Stimulated activated naive CD4-positive, alpha-beta T cell treated with Interleukin-2 at 50 U/mL for 16 hours (primary cell): ENCODE results near the gene MYO1H.
"Not testable (repeated sequence)": the region's sequence is repeated elsewhere in the genome, so short reads cannot be mapped to it uniquely, and the experiment has no call there.

Experiments used
- DNase-seq: peaks from one replicate; lab custom pipeline; 2025; lab: John Stamatoyannopoulos, UW

Gene MYO1H, protein sequence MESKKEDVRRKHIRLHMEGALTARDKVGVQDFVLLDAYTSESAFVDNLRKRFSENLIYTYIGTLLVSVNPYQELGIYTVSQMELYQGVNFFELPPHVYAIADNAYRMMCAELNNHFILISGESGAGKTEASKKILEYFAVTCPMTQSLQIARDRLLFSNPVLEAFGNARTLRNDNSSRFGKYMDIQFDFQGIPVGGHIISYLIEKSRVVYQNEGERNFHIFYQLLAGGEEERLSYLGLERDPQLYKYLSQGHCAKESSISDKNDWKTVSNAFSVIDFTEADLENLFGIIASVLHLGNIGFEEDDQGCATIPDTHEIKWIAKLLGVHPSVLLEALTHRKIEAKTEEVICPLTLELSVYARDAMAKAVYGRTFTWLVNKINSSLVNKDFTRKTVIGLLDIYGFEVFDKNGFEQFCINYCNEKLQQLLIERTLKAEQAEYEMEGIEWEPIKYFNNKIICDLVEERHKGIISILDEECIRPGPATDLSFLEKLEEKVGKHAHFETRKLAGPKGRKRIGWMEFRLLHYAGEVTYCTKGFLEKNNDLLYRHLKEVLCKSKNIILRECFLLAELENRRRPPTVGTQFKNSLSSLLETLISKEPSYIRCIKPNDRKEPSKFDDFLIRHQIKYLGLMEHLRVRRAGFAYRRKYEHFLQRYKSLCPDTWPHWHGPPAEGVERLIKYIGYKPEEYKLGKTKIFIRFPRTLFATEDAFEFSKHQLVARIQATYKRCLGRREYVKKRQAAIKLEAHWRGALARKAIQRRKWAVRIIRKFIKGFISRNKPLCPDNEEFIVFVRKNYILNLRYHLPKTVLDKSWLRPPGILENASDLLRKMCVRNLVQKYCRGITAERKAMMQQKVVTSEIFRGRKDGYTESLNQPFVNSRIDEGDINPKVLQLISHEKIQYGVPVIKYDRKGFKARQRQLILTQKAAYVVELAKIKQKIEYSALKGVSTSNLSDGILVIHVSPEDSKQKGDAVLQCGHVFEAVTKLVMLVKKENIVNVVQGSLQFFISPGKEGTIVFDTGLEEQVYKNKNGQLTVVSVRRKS

DNA sequence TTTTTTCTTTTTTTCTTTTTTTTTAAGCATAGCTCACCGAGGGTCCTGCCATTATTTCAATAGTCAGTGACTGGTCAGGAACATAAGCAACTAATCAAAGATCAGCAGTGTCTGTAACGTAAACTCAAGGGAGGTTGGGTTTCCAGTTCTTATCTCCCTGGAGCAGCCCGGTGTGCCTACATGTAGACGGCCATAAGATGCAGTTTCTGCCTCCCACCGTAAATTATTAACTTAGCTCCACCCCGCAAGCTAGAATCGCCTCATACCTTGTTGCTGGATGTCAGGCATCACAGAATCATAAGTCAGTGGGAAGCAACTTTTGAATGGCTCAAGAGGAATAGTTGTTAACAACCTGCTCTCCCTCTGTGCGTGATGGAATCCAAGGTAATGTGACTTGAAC is at the start of gene MYO1H:
TSS of gene MYO1H (plus strand) at position 312 of the 400 bp plus-strand sequence. CDS start at position 373, 61 bp downstream.
- no peak for DNase-seq

DNA sequence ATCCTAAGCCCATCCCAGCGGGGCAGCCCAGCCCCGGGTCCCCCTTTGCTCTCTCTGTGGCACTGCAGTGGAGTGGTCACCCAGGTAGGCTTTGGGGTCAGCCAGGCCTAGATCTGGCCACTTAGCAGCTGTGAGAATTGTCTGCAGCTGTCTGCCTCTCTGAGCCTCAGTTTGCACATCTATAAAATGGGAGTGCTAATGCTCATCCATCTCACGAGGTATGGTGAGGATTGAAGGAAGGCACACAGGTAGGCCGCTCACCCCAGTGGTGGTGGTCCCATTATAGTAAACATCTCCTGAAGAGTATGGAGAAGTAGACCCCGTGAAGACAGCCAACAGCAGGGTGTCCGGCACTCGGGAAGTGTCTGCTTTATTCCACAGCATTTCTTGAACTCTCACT is 47.9 kb upstream of the MYO1H start:
- no peak for DNase-seq

DNA sequence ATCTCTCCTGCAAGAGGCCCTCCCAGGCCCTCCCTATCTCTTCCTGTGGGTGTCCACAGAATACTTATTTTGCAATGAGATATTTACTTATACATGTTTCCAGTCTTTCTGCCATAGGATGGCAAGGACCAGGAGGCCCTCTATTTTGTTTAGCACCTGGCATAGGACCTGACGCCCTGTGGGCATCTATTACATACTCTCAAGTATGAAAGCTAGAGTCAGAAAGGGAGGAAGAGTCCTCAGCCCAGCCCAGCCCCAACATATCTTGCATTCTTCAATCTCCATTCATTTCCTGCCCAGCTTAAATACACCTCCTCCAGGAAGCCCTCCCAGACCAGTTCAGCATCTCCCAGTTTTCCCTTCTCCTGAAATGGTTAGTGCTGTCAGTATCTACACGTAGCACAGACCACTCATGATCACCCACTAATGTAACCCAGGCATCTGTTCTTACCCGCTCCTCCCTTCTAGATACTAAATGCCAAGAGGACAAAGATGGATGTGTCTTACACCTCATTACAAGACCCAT is 46.0 kb upstream of the MYO1H start:
- DNase-seq = no peak

DNA sequence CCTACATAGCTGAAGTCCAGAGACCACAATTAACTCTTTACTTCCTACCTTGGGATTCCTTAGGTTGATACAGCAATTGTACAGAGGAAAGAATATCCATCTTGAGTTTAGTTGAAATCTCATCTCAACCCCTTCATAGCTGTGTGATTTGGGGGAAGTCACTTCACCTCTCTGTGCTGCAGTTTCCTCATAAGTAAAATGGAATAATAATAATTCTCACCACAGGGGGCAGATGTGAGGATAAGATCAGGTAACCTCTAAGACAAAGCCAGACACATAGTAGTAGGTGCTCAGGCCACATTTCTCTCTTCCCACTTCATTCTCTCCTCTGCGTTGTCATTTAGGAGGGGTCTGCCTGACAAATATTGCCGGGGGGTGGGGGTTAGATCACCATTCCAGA is 45.3 kb upstream of the MYO1H start:
- no peak for DNase-seq

DNA sequence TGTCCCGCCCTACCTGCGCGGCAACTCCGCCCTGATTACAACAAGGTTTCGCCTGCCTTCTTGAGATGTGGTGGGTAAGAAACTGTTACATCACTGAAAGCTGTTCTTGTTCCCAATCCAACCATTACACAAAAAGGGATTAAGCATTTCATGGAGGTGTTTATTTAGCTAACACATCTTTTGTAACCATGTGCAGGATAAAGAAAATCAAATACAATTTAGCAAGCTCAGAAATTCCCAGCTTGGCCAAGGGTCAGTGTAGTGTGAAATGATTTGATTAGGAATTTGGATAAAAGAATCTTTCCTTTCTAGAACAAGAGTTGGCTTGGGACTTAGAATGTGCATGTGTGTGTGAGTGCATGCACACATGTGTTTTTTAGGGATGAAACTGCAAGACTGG is 44.9 kb upstream of the MYO1H start:
- no peak for DNase-seq

DNA sequence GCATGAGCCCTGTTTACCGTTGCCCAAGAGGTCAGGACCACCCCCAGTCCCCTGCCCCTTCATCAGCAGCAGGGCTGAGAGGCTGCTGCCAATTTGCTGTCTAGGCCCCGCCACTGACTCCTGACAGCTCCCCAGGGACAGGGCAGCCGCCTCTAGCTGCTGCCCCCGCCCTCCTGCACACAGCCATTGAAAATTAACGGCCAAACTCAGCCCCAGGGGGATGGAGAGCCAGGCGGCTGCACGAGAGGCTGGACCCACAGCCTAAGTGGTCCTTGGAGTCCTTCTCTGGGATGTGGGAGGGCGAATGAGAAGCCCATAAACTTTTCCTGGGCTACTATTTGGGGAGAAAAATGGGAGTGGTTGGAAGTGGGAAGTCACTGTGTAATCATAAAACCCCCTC is 43.2 kb upstream of the MYO1H start:
- no peak for DNase-seq

DNA sequence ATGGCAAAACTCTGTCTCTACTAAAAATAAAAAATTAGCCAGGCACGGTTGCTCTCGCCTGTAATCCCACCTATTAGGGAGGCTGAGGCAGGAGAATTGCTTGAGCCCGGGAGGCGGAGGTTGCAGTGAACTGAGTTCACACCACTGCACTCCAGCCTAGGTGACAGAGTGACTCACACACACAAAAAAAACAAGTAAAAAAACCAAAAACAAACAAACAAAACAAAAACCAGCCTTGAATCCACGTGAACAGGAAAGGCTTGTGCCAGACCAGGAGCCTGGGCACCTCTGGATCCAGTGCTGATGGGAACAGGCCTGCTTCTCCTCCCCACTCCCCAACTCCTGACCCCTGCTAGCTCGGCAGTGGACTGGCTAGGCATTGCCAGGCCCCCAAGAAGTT is 42.2 kb upstream of the MYO1H start:
- no peak for DNase-seq

DNA sequence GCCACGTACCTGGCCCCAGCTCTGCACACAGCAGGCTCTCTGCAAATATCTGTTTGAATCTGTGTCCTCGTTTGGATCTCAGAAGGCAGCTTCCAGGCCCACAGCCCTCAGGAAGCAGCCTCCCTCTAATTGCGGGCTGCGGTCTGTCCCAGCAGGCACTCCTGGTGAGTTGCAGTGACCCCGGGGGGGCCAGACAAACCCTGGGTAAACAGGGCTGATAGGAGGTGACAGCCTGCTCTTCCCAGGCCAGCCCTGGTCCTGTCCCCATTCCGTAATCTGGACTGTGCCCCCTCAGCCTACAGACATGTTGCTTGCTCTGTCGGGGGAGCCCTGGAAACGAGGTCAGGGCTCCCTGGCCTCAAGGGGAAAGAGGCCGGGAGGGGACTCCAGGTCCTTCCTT is 40.6 kb upstream of the MYO1H start:
- no peak for DNase-seq

DNA sequence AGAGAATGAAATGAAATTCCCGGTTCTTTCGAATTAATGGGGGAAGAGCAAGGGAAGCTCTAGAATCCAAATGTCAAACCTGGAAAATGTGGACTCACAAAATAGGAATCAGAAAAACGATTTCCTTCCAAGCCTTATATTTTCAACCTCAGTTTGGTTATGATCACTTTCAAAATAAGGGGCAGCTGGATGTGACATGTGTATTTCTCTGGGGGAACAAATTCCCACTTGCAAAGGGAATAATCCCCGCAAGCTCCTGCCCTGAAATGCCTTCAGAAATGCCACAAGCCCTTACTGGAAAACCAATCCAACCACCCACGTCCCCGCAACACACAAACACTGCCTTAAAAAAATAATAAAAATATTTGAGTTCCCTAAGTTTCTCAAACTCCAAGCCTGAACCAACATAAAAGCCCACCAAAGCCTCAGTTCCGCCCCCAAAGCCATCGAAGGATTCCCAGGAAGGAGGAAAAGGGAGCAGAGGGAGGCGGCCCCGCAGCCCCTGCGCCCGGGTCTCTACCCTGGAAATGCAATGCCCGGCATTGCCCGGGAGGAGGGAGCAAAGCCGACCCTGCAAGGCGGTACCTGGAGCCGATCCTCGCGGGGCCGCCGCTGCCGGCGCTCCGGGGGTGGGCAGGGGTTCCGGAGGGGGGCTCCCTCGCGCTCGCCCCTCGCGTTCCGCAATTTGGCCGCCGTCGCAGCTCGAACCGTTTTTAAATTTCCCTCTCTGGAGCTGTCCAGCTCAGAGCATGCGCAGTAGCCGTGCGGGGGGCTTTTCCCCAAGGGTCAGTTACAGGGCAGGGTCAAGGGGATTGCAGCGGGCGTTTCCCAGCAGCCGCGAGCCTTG is 38.9 kb upstream of the MYO1H start, which contains the start of gene FOXN4:
TSS of gene FOXN4 (minus strand) at position 751 of the 847 bp plus-strand sequence. CDS start 963 bp downstream, outside the sequence.
- DNase-seq = no peak

DNA sequence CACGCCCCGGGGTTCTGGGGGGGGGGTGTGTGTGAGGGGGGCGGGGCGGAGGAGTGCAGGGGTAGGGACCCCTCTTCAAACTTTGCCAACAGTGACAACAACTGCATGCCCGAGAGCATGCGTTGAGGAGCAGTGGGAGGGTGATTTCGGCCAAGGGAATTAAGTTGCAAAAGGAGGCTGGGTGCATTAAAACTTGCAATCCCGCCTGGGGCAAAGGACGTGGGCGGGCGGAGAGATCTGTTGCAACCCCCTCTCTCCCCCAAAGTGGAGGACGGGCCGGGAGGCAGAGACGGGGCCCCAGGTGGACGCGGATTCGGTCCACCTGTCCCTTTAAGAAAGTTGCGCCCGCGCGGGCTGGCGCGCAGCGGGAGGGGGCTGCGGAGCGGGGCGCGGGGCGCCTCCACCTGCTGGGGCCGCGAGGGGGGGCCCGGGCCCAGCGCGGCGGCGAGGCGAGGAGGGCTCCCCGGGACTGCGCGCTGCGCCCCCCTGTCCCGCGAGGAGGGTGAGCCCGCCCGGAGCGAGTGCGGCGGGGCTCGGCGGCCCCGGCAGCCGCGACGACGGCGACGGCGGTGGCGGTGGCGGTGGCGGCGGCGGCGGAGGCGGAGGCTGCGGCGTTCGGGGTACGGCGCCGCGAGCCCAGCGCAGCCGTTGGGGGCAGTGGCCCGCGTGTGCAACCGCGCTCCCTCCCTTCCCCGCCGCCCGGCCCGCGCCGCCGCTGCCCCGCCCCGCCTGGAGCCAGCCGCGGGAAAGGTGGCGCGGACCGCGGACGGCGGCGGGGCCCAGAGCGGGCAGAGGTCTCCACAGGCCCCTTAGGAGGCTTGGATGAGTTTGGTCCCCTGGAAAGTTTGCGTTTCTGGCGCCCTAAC is 38.1 kb upstream of the MYO1H start:
- DNase-seq = no peak

DNA sequence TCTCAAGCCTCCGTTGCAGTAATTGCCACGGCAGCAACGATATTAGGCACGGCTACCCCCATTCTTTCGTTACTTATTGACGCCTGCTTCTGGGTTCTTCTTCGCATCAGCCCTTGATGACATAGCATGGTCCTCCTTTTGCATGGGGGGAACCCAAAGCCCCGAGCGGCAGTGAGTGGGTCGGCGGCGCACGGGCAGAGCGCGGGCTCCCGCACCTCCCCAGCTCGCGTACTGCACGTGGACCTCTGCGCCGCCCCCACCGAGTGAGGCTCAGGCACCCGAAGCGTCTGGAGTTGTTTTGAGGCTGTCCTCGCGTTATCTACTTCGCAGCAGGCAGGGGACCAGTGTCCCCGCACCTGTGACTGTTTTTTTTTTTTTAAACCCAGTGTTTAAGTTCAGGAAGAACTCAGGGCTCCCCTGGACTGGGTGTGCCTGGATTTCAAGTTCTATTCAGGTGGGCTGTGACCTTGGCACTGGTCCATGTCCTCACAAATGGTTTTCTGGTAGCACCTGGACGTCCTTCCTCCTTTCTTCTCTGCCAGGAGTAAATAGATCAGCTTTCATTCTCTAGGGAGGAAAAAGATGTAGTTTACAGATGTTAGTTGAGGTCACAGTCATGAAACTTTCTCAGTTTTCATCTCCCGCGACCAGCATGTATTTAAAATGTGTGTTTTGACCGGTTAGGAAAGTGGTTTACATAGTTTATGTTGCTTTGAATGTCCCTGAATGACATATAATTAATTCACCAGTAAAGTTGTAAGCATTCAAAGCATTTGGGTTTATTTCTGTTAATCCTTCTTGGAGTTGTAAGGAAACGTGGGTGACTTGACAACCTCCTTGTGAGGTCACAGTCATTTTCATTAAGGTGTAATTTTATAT is 37.2 kb upstream of the MYO1H start:
- no peak for DNase-seq

DNA sequence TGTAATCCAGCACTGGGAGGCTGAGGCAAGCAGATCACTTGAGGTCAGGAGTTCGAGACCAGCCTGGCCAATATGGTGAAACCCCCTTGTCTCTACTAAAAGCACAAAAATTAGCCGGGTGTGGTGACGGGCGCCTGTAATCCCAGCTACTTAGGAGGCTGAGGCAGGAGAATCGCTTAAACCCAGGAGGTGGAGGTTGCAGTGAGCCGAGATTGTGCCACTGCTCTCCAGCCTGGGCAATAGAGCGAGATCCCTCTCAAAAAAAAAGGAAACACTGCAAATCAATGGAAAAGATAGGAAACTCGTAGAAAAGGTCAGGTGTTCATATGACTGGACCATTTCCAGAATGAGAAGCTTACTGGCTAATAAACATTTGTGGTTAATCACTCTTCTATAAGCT is 26.4 kb upstream of the MYO1H start:
- DNase-seq = not testable (repeated sequence)

DNA sequence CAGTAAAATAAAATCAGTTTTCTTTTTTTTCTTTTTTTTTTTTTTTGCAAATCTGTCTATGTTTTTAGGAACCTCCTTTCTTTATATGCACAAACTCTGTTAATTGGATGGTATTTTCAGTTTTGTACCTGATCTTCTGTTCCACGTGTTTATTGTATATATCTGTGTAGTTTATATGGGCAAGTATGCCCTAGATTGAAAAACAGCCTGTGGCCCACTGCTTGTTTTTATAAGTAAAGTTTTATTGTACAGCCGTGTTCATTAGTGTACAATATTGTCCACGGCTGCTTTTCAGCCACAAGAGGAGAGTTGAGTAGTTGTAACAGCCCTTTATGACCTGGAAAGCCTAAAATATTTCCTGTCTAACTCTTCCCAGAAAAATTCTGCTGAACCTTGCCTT is 18.7 kb upstream of the MYO1H start:
- DNase-seq = no peak

DNA sequence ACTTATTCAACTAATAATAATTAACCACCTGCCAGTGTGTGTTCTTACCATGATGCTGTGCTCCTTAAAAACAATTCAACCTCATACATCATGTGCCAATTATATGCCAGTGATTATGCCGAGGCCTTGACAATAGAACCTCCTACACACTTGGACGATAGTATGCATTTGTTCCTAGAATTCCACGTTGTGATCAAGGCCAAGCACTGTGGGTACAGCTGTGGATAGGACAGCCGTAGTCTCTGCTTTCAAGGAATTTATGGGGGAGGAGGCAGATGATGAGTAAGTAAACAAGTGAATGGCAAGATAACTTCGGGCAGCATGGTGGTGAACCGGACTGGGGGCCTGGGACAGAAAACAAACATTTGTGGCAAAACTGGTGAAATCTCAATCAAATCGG is 18.0 kb upstream of the MYO1H start:
- no peak for DNase-seq

DNA sequence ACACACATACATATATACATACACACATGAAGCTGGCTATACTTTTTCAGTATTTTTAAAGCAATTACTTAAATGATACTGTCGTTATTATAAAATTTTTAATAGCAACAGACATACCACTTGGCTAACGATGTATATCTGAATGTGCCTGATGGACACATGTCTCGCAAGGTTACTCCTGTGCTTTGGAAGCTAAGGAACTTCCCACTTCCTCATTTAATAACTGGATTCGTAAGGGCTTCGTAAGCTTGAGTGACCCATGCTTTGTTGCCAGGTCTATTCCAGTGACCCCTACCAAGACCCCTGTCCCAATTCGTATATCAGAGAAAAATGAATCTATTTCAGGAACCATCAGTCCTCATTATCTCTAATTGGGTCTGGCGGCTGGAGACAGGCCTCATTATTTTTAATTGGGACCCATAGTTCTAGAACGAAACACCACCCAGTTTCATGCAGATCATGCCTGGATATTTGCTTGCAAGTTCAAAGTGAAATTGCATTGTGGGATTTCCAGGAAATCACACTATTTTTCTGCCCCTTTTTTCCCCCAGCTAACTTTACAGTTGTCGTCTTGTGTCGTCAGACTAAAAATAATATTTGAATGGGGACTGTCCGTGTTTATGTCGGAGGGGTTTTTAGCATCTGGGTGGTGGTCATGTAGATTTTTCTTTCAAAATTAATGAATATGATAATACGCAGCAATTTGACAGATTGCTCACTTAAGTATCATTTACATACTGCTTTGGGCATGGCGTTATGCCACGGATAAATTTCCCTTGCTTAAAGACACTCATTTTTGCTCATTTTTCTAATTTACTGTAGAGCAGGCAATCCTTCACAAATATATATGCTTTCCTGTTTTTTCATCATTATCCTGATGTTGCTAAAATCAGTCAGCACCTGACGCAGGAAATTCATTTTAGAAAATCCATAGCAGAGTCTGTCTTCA is 17.1 kb upstream of the MYO1H start:
- no peak for DNase-seq

DNA sequence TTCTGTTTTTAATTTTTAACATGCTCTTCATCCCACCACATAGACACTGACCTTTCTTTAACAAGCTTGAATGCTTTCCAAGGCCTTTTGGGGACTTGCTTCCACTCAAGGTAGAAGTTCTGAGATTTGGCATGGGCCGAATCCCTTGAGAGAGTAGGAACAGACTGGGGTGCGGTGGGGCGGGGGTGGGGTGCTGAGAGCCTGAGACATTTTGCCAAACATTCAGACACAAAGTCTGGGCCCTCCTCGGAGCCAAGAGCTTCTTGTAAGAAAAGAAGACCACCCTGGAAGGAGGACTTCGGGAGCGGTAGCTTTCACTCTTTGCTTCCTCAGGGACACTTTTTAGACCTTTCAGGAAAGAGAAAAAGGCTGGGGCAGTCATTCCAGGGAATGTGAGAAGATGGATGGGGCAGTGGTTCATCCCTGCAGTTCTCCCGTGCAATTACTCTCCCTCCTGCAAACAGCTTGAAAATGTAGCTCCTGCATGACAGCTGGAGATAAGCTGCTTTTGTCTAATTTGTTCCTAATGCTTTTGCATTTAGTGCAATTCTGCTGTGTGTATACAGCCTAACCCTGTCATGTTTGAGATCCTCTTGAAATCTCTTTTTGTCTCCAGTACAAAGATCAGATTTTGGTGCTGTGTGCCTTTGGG is 16.3 kb upstream of the MYO1H start:
- DNase-seq = no peak

DNA sequence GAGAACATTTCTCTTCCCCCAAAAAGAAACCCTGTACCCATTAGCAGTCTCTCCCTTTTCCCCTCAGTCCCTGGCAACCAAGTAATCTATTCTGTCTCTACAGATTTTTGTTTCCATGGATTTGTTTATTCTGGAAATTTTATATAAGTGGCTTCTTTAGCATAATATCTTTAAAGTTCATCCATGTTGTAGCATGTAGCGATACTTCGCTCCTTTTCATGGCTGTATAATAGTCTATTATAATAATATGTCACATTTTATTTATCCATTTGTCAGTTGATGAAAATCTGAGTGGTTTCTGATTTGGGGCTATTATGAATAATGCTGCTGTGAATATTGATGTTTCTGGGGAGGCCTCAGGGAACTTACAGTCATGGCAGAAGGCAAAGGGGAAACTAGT is 12.8 kb upstream of the MYO1H start:
- no peak for DNase-seq

DNA sequence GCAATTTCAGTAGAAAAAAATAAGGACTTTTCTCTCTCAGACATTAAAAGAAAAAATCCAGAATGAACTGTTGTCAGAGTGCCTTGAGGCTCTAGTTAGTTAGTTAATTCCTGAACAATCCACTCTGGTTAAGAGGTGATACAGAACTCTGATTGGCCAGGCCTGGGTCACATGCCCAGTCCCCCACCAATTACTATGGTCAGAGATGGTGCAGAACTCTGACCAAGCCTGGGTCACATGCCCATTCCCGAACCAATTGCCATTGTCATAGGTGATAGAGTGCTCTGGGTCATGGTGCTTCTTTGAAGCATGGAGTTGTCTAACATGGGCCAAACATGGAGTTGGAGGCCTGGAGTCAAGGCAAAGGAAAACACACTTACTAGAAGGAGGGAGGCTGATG is 11.1 kb upstream of the MYO1H start:
- no peak for DNase-seq
